ENCODE data around the gene KLHL33. TPM values are rescaled to one million over a fixed set of nuclear protein-coding genes. Genes with fewer than 3 reads are reported as not detected.

Gene KLHL33
- polyA plus RNA-seq, 1 donor from 2014 or later: not detected

- no peak overlapping the region for H3K4me3 ChIP-seq (ENCODE audit: low read length)
- H3K4me2 ChIP-seq (ENCODE audit: low read length): no peak overlapping the region
- no peaks in the 10 kb centered on the region for H3K9me2 ChIP-seq (ENCODE audit: insufficient read depth, low read length)
- H3K27me3 ChIP-seq (ENCODE audit: insufficient read depth, low read depth, low read length): peaks cover 5% of the 10 kb centered on the region
- H3K36me3 ChIP-seq (ENCODE audit: insufficient read depth, low read length): no peaks in the 10 kb centered on the region
- H3K79me2 ChIP-seq (replicated peaks; ENCODE audit: insufficient read depth, low read length): no peaks in the 10 kb centered on the region
- TF ChIP-seq EZH2 (IDR thresholded peaks at IDR 0.05; ENCODE audit: borderline replicate concordance, insufficient read depth, low read length, poor library complexity, severe bottlenecking) (no peak), RAD21 (conservative IDR thresholded peaks at IDR 0.05) (no peak), TAF1 (IDR thresholded peaks at IDR 0.05; ENCODE audit: low read depth) (no peak), POLR2AphosphoS5 (IDR thresholded peaks at IDR 0.05) (no peak), SMC3 (conservative IDR thresholded peaks at IDR 0.05; ENCODE audit: poor library complexity) (no peak), EP300 (conservative IDR thresholded peaks at IDR 0.05; ENCODE audit: poor library complexity, severe bottlenecking) (no peak)
- no peak overlapping the region for H3K9ac ChIP-seq (ENCODE audit: low read length)
- no peak overlapping the region for H2AFZ ChIP-seq (ENCODE audit: low read depth, low read length)
- no peaks in the 10 kb centered on the region for H3F3A ChIP-seq (ENCODE audit: insufficient read depth, low read length, poor library complexity, severe bottlenecking)
- H3K27ac ChIP-seq (ENCODE audit: low read length): no peak overlapping the region
- no peaks in the 10 kb centered on the region for H4K20me1 ChIP-seq (ENCODE audit: insufficient read depth)
- H3K9me3 ChIP-seq (ENCODE audit: low read length): no peaks in the 10 kb centered on the region
Measured at GRCh38 chr14:20418501-20418909, 17.5 kb downstream of the KLHL33 start.

- TF ChIP-seq EZH2 (IDR thresholded peaks at IDR 0.05; ENCODE audit: borderline replicate concordance, insufficient read depth, low read length, poor library complexity, severe bottlenecking): no peak
- no peak for TF ChIP-seq SMC3 (conservative IDR thresholded peaks at IDR 0.05; ENCODE audit: poor library complexity)
- TF ChIP-seq TAF1 (IDR thresholded peaks at IDR 0.05; ENCODE audit: low read depth): no peak
- no peak for TF ChIP-seq REST (IDR thresholded peaks at IDR 0.05; ENCODE audit: borderline replicate concordance)
- no peak for TF ChIP-seq CTCF (IDR thresholded peaks at IDR 0.05; ENCODE audit: poor library complexity, severe bottlenecking)
- TF ChIP-seq POLR2AphosphoS5 (IDR thresholded peaks at IDR 0.05): no peak
- no peak for TF ChIP-seq MXI1 (conservative IDR thresholded peaks at IDR 0.05; ENCODE audit: poor library complexity, severe bottlenecking)
- Histone ChIP-seq H3F3A (ENCODE audit: insufficient read depth, low read length, poor library complexity, severe bottlenecking) (no peaks in the 10 kb centered on the region), H3K9me2 (ENCODE audit: insufficient read depth, low read length) (no peaks in the 10 kb centered on the region), H3K27me3 (ENCODE audit: insufficient read depth, low read depth, low read length) (peaks cover 9% of the 10 kb centered on the region), H3K9me3 (ENCODE audit: low read length) (no peaks in the 10 kb centered on the region), H3K36me3 (ENCODE audit: insufficient read depth, low read length) (no peaks in the 10 kb centered on the region), H3K79me2 (replicated peaks; ENCODE audit: insufficient read depth, low read length) (no peaks in the 10 kb centered on the region), H3K4me2 (ENCODE audit: low read length) (no peak overlapping the region), H2AFZ (ENCODE audit: low read depth, low read length) (no peak overlapping the region), H3K9ac (ENCODE audit: low read length) (no peak overlapping the region), H4K20me1 (ENCODE audit: insufficient read depth) (no peaks in the 10 kb centered on the region), H3K4me3 (ENCODE audit: low read length) (no peak overlapping the region), H3K27ac (ENCODE audit: low read length) (no peak overlapping the region)
Measured at GRCh38 chr14:20417250-20418186, 18.4 kb downstream of the KLHL33 start.

Measured in neural cell (in vitro differentiated cells).